ENCODE data around the gene CNN2. TPM values are rescaled to one million over a fixed set of nuclear protein-coding genes. Genes with fewer than 3 reads are reported as not detected.
A peak's percentile ranks its signal among the peaks of the same experiment; 100 is the strongest.

The CNN2 gene
- polyA plus RNA-seq, 3 donors: 69.9 to 213 (median 144) TPM

DNA sequence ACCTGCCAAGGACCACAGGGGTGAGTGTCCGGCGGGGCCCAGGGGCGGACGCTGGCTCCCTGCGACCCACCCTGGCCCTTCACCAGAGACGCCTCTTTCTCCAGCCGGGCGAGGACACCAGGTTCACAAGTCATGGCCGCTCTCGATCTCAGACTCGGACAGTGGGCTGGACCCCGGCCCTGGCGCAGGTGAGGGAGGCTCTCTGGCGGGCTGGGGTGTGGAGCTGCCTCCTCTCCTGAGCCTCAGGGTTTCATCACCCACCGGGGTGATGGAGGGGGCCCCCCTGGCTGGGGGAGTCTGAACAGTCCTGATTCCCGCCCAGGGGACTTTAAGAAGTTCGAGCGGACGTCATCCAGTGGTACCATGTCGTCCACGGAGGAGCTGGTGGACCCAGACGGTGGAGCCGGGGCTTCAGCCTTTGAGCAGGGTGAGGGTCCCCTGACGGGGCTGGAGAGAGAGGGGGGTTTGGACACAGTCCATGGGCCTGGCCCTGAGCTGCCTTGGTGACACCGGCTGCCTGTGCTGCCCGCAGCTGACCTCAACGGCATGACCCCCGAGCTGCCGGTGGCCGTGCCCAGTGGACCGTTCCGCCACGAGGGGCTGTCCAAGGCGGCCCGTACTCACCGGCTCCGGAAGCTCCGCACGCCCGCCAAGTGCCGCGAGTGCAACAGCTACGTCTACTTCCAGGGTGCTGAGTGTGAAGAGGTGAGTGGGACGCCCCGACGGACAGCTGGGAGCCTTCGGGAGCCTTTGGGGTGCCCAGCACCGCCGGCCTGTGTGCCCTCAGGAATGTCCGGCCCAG, 54.2 kb downstream of the CNN2 start:
- peaks cover 0 to 2% (median 0%) of the 10 kb centered on the region in 3 donors for H3K27me3 Mint-ChIP-seq (ENCODE audit: low read depth in 3 of 3)
- Histone ChIP-seq H3K27ac (ENCODE audit: low read depth in 1 of 2, low read length in 2 of 2) (peak overlapping the region in 1 of 2 donors; percentile 16), H2AFZ (ENCODE audit: insufficient read depth, low read depth, low read length, poor library complexity, severe bottlenecking) (no peak overlapping the region), H4K20me1 (ENCODE audit: insufficient read depth, low read length) (peaks cover 100% of the 10 kb centered on the region), H3K9ac (ENCODE audit: insufficient read depth, low read length, poor library complexity, severe bottlenecking) (no peak overlapping the region), H3K27me3 (ENCODE audit: control insufficient read depth in 2 of 2, insufficient read depth in 2 of 2, low read length in 2 of 2) (no peaks in the 10 kb centered on the region), H3K4me1 (ENCODE audit: control insufficient read depth in 1 of 2, insufficient read depth in 2 of 2, low read length in 2 of 2) (peaks cover 49 to 79% of the 10 kb centered on the region in 2 donors), H3K4me2 (replicated peaks; ENCODE audit: extremely low read depth, low read length, poor library complexity, severe bottlenecking) (no peak overlapping the region), H3K36me3 (replicated peaks in 1 of 2; ENCODE audit: control insufficient read depth in 1 of 2, insufficient read depth in 2 of 2, low read length in 2 of 2) (peaks cover 83 to 84% of the 10 kb centered on the region in 2 donors), H3K9me3 (replicated peaks in 1 of 2; ENCODE audit: control insufficient read depth in 1 of 2, insufficient read depth in 1 of 2, low read length in 2 of 2) (no peaks in the 10 kb centered on the region), H3K79me2 (ENCODE audit: insufficient read depth, low read length) (peaks cover 95% of the 10 kb centered on the region), H3K4me3 (replicated peaks in 1 of 3; ENCODE audit: low read depth in 2 of 3, low read length in 3 of 3) (no peak overlapping the region)
- no peak for DNase-seq
- peaks cover 56 to 94% of the 10 kb centered on the region in 2 donors for H3K36me3 Mint-ChIP-seq
- intact Hi-C loops (cut with micrococcal nuclease): no loop called here
- peaks cover 47% of the 10 kb centered on the region for H3K4me1 Mint-ChIP-seq
- H3K9me3 Mint-ChIP-seq: no peaks in the 10 kb centered on the region
- H3K4me3 Mint-ChIP-seq: no peak overlapping the region
- WGBS (ENCODE audit: insufficient coverage): 98% methylated on average over 40 of the region's 50 CpGs
- peak overlapping the region in 3 of 7 donors; percentile 64 to 88 (median 75) for H3K27ac Mint-ChIP-seq
- TF ChIP-seq, protein P1, sequence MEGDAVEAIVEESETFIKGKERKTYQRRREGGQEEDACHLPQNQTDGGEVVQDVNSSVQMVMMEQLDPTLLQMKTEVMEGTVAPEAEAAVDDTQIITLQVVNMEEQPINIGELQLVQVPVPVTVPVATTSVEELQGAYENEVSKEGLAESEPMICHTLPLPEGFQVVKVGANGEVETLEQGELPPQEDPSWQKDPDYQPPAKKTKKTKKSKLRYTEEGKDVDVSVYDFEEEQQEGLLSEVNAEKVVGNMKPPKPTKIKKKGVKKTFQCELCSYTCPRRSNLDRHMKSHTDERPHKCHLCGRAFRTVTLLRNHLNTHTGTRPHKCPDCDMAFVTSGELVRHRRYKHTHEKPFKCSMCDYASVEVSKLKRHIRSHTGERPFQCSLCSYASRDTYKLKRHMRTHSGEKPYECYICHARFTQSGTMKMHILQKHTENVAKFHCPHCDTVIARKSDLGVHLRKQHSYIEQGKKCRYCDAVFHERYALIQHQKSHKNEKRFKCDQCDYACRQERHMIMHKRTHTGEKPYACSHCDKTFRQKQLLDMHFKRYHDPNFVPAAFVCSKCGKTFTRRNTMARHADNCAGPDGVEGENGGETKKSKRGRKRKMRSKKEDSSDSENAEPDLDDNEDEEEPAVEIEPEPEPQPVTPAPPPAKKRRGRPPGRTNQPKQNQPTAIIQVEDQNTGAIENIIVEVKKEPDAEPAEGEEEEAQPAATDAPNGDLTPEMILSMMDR (IDR thresholded peaks at IDR 0.05): no peak

DNA sequence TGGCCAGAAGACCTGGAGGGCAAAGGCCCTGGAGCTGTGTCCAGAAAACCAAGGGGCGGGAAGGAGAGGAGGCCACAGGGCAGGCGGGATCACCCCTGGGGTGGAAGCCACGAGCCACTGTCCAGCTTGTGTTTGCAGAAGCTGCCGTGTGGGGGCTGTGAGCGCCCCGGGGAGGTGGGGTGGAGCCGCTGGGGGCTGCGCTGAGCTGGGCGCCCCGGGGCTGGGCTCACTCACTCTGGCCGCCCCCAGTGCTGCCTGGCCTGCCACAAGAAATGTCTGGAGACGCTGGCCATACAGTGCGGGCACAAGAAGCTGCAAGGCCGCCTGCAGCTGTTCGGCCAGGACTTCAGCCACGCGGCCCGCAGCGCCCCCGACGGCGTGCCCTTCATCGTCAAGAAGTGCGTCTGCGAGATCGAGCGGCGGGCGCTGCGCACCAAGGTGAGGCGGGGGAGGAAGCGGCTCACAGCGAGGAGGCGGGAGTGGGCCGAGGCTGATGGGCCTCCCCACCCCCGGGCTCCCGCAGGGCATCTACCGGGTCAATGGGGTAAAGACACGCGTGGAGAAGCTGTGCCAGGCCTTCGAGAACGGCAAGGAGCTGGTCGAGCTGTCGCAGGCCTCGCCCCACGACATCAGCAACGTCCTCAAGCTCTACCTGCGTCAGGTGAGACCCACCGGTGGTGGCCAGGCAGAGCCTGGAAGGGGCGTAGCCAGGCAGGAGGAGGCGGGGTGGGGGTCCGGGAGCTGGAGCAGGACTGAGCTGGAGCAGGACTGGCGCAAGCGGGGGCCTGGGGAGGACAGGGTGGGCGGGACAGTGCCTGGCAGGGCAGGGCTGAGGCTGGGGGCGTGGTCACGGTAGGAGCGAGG, 55.1 kb downstream of the CNN2 start:
- Histone ChIP-seq H3K27me3 (ENCODE audit: control insufficient read depth in 2 of 2, insufficient read depth in 2 of 2, low read length in 2 of 2) (no peaks in the 10 kb centered on the region), H2AFZ (ENCODE audit: insufficient read depth, low read depth, low read length, poor library complexity, severe bottlenecking) (no peak overlapping the region), H3K79me2 (ENCODE audit: insufficient read depth, low read length) (peaks cover 95% of the 10 kb centered on the region), H4K20me1 (ENCODE audit: insufficient read depth, low read length) (peaks cover 100% of the 10 kb centered on the region), H3K4me2 (replicated peaks; ENCODE audit: extremely low read depth, low read length, poor library complexity, severe bottlenecking) (no peak overlapping the region), H3K27ac (ENCODE audit: low read depth in 1 of 2, low read length in 2 of 2) (peak overlapping the region in 1 of 2 donors; percentile 12), H3K4me3 (replicated peaks in 1 of 3; ENCODE audit: low read depth in 2 of 3, low read length in 3 of 3) (no peak overlapping the region), H3K9ac (ENCODE audit: insufficient read depth, low read length, poor library complexity, severe bottlenecking) (no peak overlapping the region), H3K36me3 (replicated peaks in 1 of 2; ENCODE audit: control insufficient read depth in 1 of 2, insufficient read depth in 2 of 2, low read length in 2 of 2) (peaks cover 83 to 85% of the 10 kb centered on the region in 2 donors), H3K9me3 (replicated peaks in 1 of 2; ENCODE audit: control insufficient read depth in 1 of 2, insufficient read depth in 1 of 2, low read length in 2 of 2) (no peaks in the 10 kb centered on the region), H3K4me1 (ENCODE audit: control insufficient read depth in 1 of 2, insufficient read depth in 2 of 2, low read length in 2 of 2) (peaks cover 49 to 79% of the 10 kb centered on the region in 2 donors)
- TF ChIP-seq, protein P1 (IDR thresholded peaks at IDR 0.05): no peak
- H3K36me3 Mint-ChIP-seq: peaks cover 55 to 96% of the 10 kb centered on the region in 2 donors
- DNase-seq: no peak
- H3K4me1 Mint-ChIP-seq: peaks cover 45% of the 10 kb centered on the region
- H3K27me3 Mint-ChIP-seq (ENCODE audit: low read depth in 3 of 3): peaks cover 0 to 3% (median 0%) of the 10 kb centered on the region in 3 donors
- H3K4me3 Mint-ChIP-seq: no peak overlapping the region
- intact Hi-C loops (cut with micrococcal nuclease): no loop called here
- H3K9me3 Mint-ChIP-seq: no peaks in the 10 kb centered on the region
- 96% methylated on average over 38 of the region's 58 CpGs for WGBS (ENCODE audit: insufficient coverage)
- peak overlapping the region in 6 of 7 donors; percentile 50 to 88 (median 69) for H3K27ac Mint-ChIP-seq

Data from CD14-positive monocyte (primary cell).